GM12878 (cell line): ENCODE data around the gene NOL11. TPM values are rescaled to one million over a fixed set of nuclear protein-coding genes. Genes with fewer than 3 reads are reported as not detected.

ENCODE experiments used
- ATAC-seq: fragments of 200-7000 bp; cut with Tn5 transposase; 3 replicates; pipeline ENCODE4 v1.9.1; 2020; ENCODE audit warnings: mild to moderate bottlenecking, moderate library complexity
- BruUV-seq: library from RNA; stranded (reverse); fragments of 400-500 nt; replicated peaks from 2 replicates; lab custom pipeline; 2021; lab: Mats Ljungman, UMichigan
- CTCF ChIA-PET: fragments of 300-600 bp; sonication (Branson Sonifier 250); formaldehyde crosslinking; extraction: SDS; loops from one replicate; lab custom pipeline; 2021; ENCODE audit warnings: inconsistent platforms; lab: Yijun Ruan, JAX
- POLR2A ChIA-PET: fragments of 350-600 bp; formaldehyde crosslinking; extraction: SDS; loops from one replicate; lab custom pipeline; 2021; ENCODE audit warnings: inconsistent platforms; lab: Charles Lee
- RAD21 ChIA-PET: fragments of 300-600 bp; sonication (Branson Sonifier 250); formaldehyde crosslinking; loops from one replicate; lab custom pipeline; 2023; ENCODE audit warnings: antibody characterized with exemption; ENCODE audit not compliant: unreplicated experiment; lab: Charles Lee
- SMC1A ChIA-PET: fragments of 300-600 bp; sonication (Branson Sonifier 250); formaldehyde crosslinking; loops from one replicate; lab custom pipeline; 2023; ENCODE audit not compliant: unreplicated experiment, uncharacterized antibody; lab: Charles Lee
- DNase-seq: peaks from one replicate; pipeline ENCODE4 v3.0.0-alpha.2; 2011; ENCODE audit warnings: low read depth, low spot score
- FAIRE-seq: peaks from 3 replicates; lab custom pipeline; 2011; peaks lifted over from hg19 to GRCh38; lab: Jason Lieb, UNC
- H2AFZ ChIP-seq: 2 replicates; pipeline ENCODE4 v1.6.0; 2011; ENCODE audit warnings: low read depth, low read length, control low read depth; ENCODE audit not compliant: control insufficient read depth
- H3K27ac ChIP-seq: 2 replicates; pipeline ENCODE4 v1.5.1; 2011; ENCODE audit warnings: control low read depth; ENCODE audit not compliant: control insufficient read depth, insufficient read depth
- H3K27me3 ChIP-seq, 2 experiments: replicated peaks in 1 of 2; 2 replicates each; pipeline versions ENCODE4 v1.6.0 to v1.6.1; 2011; ENCODE audit warnings: low read length in 1 of 2; ENCODE audit not compliant: control insufficient read depth in 2 of 2, insufficient read depth in 2 of 2
- H3K36me3 ChIP-seq, 2 experiments: 2 replicates each; pipeline ENCODE4 v1.5.1; 2011; ENCODE audit warnings: low read length in 1 of 2; ENCODE audit not compliant: control insufficient read depth in 2 of 2, insufficient read depth in 2 of 2
- H3K4me1 ChIP-seq: 2 replicates; pipeline ENCODE4 v1.6.1; 2011; ENCODE audit warnings: mild to moderate bottlenecking, low read length, moderate library complexity, mixed read lengths; ENCODE audit not compliant: control insufficient read depth, insufficient read depth
- H3K4me2 ChIP-seq: 2 replicates; pipeline ENCODE4 v1.6.0; 2011; ENCODE audit warnings: control low read depth; ENCODE audit not compliant: control insufficient read depth, insufficient read depth
- H3K4me3 ChIP-seq: fragments of 200-600 bp; sonication (generic); 2 replicates; pipeline ENCODE4 v1.5.1; 2016
- H3K79me2 ChIP-seq: 2 replicates; pipeline ENCODE4 v1.6.0; 2011; ENCODE audit warnings: low read length; ENCODE audit not compliant: control insufficient read depth, insufficient read depth
- H3K9ac ChIP-seq: 2 replicates; pipeline ENCODE4 v1.8.0; 2011; ENCODE audit warnings: low read length, control low read depth, mixed read lengths; ENCODE audit not compliant: control insufficient read depth, insufficient read depth
- H3K9me3 ChIP-seq: replicated peaks from 3 replicates; pipeline ENCODE4 v1.5.1; 2011; ENCODE audit warnings: mild to moderate bottlenecking, low read length; ENCODE audit not compliant: control insufficient read depth, insufficient read depth
- H4K20me1 ChIP-seq: 2 replicates; pipeline ENCODE4 v1.6.0; 2011; ENCODE audit not compliant: control insufficient read depth, insufficient read depth
- MAX ChIP-seq: IDR thresholded peaks from 2 replicates; pipeline ENCODE4 v1.6.1; 2012; ENCODE audit warnings: low read depth, low read length, improper control_type of control experiment
- RELA ChIP-seq: fragments of 450-650 bp; IDR thresholded peaks from 2 replicates; pipeline ENCODE4 v1.8.0; 2014; ENCODE audit warnings: borderline replicate concordance; ENCODE audit not compliant: partially characterized antibody
- SMARCA5 ChIP-seq: fragments of 450-650 bp; IDR thresholded peaks from 2 replicates; pipeline ENCODE4 v1.6.1; 2017; ENCODE audit warnings: mild to moderate bottlenecking
- WRNIP1 ChIP-seq: IDR thresholded peaks from 2 replicates; pipeline ENCODE4 v1.6.1; 2011; ENCODE audit warnings: low read depth, low read length, improper control_type of control experiment, borderline replicate concordance
- ZBED1 ChIP-seq: IDR thresholded peaks from 2 replicates; pipeline ENCODE4 v1.6.1; 2016; ENCODE audit warnings: borderline replicate concordance
- ZNF24 ChIP-seq: fragments of 450-650 bp; IDR thresholded peaks from 2 replicates; pipeline ENCODE4 v1.6.1; 2017; ENCODE audit warnings: antibody characterized with exemption, mild to moderate bottlenecking
- WGBS: methylation state at CpG from one replicate; pipeline ENCODE4 v1.1.6; 2016; ENCODE audit warnings: low lambda C conversion rate; ENCODE audit not compliant: insufficient replicate concordance, insufficient coverage; ENCODE audit errors: missing lambda C conversion rate; 5-methylcytosine and 5-hydroxymethylcytosine counted together
- in situ Hi-C: fragments of 300-500 bp; cut with MboI; formaldehyde crosslinking; loops from 9 replicates; pipeline ENCODE4 v1.14.3; 2018; ENCODE audit warnings: mixed read lengths
- intact Hi-C: fragments of 100-400 bp; cut with micrococcal nuclease; formaldehyde crosslinking; loops from one replicate; pipeline ENCODE4 v1.14.2; 2022; ENCODE audit not compliant: unreplicated experiment
- polyA plus RNA-seq, 11 experiments: library from polyadenylated mRNA; depleted of rRNA in 4 of 11; unstranded in 6 of 11; stranded (reverse) in 5 of 11; fragments of >200 nt; fragmentation: Nextera tagmentation in 4 of 11; fragmentation: Illumina TruSeq in 1 of 11; extraction: Ambion mirVana in 4 of 11; extraction: Trizol in 1 of 11; gene quantifications; 1 replicate in 1 of 11; 2 replicates in 10 of 11; pipeline versions ENCODE4 v1.2.1 to v1.2.3, GENCODE V29; 2011 to 2016; ENCODE audit warnings: inconsistent platforms in 2 of 11, missing spikeins in 2 of 11, low read depth in 1 of 11
- total RNA-seq, 4 experiments: library from RNA; depleted of rRNA in 3 of 4; stranded (reverse); fragments of >200 nt in 3 of 4; fragmentation: Illumina TruSeq in 1 of 4; extraction: Trizol in 1 of 4; gene quantifications; 2 replicates each; pipeline versions ENCODE4 v1.2.1 to v1.2.3, GENCODE V29; 2013 to 2021
- TF ChIP-seq, protein P1 (sequence below): fragments of 450-650 bp; IDR thresholded peaks from 2 replicates; pipeline ENCODE4 v1.6.1; 2017; ENCODE audit warnings: borderline replicate concordance

The NOL11 gene
- total and polyA plus RNA-seq, 10 of the 15 experiments (the other 5 are each of a cell fraction or from before 2014, with no cell fraction given), result 54.8 to 130 (median 94.6) TPM

- ChIA-PET RAD21 (interaction anchor here (0.8 to 4.7 kb wide), 14 partner anchors 8 to 312 kb away, joined by 3 to 80 read pairs (median 4); no protein-coding TSS in a partner anchor), SMC1A (interaction anchor here (0.8 to 5.9 kb wide), 21 partner anchors 9 to 318 kb away, joined by 3 to 101 read pairs (median 7); partner anchors contain the start of gene NOL11), POLR2A (interaction anchor here (0.6 to 3.8 kb wide), 3 partner anchors 40 to 313 kb away, joined by 4 to 19 read pairs (median 9); no protein-coding TSS in a partner anchor), CTCF (interaction anchor here (0.7 to 6.7 kb wide), 21 partner anchors 8 to 313 kb away, joined by 3 to 84 read pairs (median 5); no protein-coding TSS in a partner anchor)
- BruUV-seq, result no TSS peak
- Histone ChIP-seq H3K36me3 (no peaks in the 10 kb centered on the region; a peak in 1 of 4 replicates), H3K79me2 (no peaks in the 10 kb centered on the region), H3K9ac (no peak overlapping the region), H3K4me1 (peaks cover 10% of the 10 kb centered on the region), H3K9me3 (no peaks in the 10 kb centered on the region), H3K27ac (no peak overlapping the region), H2AFZ (no peak overlapping the region), H3K4me3 (no peak overlapping the region), H4K20me1 (no peaks in the 10 kb centered on the region), H3K4me2 (no peak overlapping the region), H3K27me3 (no peaks in the 10 kb centered on the region)
- DNase-seq, result no peak
- 50% methylated on average over 2 of the region's 2 CpGs for WGBS
- no peak; the same call in 2 of the 3 replicates for ATAC-seq
- TF ChIP-seq RELA (no peak), SMARCA5 (no peak), ZNF24 (no peak), MAX (no peak), ZBED1 (no peak), WRNIP1 (no peak)
- TF ChIP-seq, protein P1, sequence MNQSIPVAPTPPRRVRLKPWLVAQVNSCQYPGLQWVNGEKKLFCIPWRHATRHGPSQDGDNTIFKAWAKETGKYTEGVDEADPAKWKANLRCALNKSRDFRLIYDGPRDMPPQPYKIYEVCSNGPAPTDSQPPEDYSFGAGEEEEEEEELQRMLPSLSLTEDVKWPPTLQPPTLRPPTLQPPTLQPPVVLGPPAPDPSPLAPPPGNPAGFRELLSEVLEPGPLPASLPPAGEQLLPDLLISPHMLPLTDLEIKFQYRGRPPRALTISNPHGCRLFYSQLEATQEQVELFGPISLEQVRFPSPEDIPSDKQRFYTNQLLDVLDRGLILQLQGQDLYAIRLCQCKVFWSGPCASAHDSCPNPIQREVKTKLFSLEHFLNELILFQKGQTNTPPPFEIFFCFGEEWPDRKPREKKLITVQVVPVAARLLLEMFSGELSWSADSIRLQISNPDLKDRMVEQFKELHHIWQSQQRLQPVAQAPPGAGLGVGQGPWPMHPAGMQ, result no peak
- intact Hi-C loops (loop anchor here (5.0 kb wide), 1 partner anchor 110 kb away; no protein-coding TSS in a partner anchor), in situ Hi-C loops (loop anchor here (5.0 kb wide), 1 partner anchor 310 kb away; the partner anchor contains the start of gene PITPNC1)
- FAIRE-seq, result no peak
Observed at GRCh38 chr17:67687511-67687910, 30.2 kb upstream of the NOL11 start.
